ENCODE results near the gene PHF21B.
A peak's percentile ranks its signal among the peaks of the same experiment; 100 is the strongest.

PHF21B gene

DNA sequence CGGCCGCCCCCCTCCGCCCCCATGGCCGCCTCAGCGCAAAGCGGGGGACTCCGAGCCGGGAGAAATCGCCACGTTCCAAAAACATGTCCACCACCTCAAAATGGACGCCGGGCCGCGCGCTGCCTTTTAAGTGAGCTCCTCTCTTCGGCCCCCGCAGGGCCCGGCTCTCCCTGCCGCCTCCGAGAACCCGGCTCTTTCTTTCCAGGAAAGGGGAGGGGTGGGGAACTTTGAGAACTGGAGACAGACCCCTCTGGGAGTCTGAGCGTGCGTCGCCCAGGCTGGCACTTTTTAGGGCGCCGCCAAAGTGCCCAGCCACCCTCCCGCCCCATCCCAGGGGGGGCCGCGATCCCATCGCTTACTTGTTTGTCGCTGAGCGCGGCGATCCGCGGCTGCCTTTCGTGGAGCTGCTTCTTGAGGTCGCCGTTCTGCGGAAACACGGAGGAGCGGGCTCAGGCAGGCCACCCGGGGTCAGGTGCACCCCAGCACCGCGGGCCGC lies 1.6 kb downstream of the PHF21B start (continued):
- TF ChIP-seq, protein P1, sequence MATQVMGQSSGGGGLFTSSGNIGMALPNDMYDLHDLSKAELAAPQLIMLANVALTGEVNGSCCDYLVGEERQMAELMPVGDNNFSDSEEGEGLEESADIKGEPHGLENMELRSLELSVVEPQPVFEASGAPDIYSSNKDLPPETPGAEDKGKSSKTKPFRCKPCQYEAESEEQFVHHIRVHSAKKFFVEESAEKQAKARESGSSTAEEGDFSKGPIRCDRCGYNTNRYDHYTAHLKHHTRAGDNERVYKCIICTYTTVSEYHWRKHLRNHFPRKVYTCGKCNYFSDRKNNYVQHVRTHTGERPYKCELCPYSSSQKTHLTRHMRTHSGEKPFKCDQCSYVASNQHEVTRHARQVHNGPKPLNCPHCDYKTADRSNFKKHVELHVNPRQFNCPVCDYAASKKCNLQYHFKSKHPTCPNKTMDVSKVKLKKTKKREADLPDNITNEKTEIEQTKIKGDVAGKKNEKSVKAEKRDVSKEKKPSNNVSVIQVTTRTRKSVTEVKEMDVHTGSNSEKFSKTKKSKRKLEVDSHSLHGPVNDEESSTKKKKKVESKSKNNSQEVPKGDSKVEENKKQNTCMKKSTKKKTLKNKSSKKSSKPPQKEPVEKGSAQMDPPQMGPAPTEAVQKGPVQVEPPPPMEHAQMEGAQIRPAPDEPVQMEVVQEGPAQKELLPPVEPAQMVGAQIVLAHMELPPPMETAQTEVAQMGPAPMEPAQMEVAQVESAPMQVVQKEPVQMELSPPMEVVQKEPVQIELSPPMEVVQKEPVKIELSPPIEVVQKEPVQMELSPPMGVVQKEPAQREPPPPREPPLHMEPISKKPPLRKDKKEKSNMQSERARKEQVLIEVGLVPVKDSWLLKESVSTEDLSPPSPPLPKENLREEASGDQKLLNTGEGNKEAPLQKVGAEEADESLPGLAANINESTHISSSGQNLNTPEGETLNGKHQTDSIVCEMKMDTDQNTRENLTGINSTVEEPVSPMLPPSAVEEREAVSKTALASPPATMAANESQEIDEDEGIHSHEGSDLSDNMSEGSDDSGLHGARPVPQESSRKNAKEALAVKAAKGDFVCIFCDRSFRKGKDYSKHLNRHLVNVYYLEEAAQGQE (tag by site-specific recombination; IDR thresholded peaks at IDR 0.05) = no peak
- TF ChIP-seq ZNF596 (tag by site-specific recombination; IDR thresholded peaks at IDR 0.05) = no peak

DNA sequence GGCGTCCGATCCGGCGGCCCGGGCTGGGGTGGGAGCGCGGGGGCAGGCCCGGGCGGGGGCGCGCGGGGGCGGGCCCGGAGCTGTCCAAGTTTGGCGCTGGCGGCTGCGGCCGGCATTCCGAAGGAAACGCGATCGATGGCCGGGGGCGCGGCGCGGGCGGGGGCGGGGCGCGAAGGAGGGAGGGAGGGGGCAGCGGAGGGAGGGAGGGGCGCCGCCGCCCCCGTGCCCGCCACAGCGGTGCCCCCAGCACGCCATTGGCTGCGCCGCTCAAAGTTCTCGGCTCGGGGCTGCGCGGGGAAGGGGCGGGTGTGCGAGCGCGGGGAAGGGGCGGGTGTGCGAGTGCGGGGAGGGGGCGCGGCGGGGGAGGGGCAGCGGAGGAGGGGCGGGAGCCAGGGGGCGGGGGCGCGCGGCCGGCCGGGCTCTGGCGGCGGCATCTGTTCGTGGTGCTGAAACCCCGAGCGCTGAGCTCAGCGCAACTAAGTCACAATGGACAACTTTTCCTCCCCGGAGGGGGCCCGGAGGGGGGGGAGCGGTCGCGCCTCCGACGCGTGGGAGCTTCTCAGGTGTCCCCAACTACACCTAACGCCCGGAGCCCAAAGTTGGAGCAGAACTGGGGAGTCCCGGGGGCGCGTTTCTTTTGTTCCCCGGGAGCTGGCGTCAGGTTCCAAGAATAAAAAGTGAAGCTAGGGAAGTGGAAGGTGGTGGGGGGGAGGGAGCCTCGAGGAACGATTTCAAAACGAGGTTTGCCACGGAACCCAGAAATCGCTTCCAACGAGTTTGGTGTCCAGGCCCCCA lies 2.2 kb downstream of the PHF21B start:
- ChIA-PET POLR2A (interaction anchor here (0.7 to 1.0 kb wide), 3 partner anchors 70 to 160 kb away, joined by 3 read pairs; no protein-coding TSS in a partner anchor), CTCF (interaction anchor here (1.5 kb wide), 1 partner anchor 32 kb away, joined by 4 read pairs; no protein-coding TSS in a partner anchor)
- Histone ChIP-seq H3K4me1 (ENCODE audit: control insufficient read depth, insufficient read depth, low read length) (0 out of 2 replicates have a peak, but pooled peaks cover 3% of the 10 kb centered on the region), H3K4me3 (ENCODE audit: low read depth, low read length) (peak overlapping the region; percentile 34), H3K9me3 (ENCODE audit: control insufficient read depth, insufficient read depth, low read depth, low read length) (no peaks in the 10 kb centered on the region), H3K27ac (ENCODE audit: extremely low read depth, low read depth, low read length) (no peak overlapping the region), H3K36me3 (ENCODE audit: control insufficient read depth in 2 of 2, insufficient read depth in 1 of 2, low read length in 2 of 2) (no peaks in the 10 kb centered on the region)
- TF ChIP-seq, protein P2, sequence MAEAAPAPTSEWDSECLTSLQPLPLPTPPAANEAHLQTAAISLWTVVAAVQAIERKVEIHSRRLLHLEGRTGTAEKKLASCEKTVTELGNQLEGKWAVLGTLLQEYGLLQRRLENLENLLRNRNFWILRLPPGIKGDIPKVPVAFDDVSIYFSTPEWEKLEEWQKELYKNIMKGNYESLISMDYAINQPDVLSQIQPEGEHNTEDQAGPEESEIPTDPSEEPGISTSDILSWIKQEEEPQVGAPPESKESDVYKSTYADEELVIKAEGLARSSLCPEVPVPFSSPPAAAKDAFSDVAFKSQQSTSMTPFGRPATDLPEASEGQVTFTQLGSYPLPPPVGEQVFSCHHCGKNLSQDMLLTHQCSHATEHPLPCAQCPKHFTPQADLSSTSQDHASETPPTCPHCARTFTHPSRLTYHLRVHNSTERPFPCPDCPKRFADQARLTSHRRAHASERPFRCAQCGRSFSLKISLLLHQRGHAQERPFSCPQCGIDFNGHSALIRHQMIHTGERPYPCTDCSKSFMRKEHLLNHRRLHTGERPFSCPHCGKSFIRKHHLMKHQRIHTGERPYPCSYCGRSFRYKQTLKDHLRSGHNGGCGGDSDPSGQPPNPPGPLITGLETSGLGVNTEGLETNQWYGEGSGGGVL (tag by site-specific recombination; IDR thresholded peaks at IDR 0.05) = peak; percentile 57
- no peak for TF ChIP-seq ZNF664 (tag by site-specific recombination; IDR thresholded peaks at IDR 0.05)
- TF ChIP-seq HOXA7 (CRISPR knock-in tag; IDR thresholded peaks at IDR 0.05; ENCODE audit: borderline replicate concordance) = no peak
- no peak for TF ChIP-seq PRDM1 (tag by site-specific recombination; IDR thresholded peaks at IDR 0.05)
- TF ChIP-seq, protein P3, sequence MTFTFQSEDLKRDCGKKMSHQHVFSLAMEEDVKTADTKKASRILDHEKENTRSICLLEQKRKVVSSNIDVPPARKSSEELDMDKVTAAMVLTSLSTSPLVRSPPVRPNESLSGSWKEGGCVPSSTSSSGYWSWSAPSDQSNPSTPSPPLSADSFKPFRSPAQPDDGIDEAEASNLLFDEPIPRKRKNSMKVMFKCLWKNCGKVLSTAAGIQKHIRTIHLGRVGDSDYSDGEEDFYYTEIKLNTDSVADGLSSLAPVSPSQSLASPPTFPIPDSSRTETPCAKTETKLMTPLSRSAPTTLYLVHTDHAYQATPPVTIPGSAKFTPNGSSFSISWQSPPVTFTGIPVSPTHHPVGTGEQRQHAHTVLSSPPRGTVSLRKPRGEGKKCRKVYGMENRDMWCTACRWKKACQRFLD (tag by site-specific recombination; IDR thresholded peaks at IDR 0.05) = no peak
- TF ChIP-seq SP7 (tag by site-specific recombination; IDR thresholded peaks at IDR 0.05) = 0 out of 2 replicates have a peak, but pooled peaks have one; percentile 12
- TF ChIP-seq ZNF341 (tag by site-specific recombination; IDR thresholded peaks at IDR 0.05; ENCODE audit: low read depth) = no peak
- no peak for TF ChIP-seq ZNF404 (tag by site-specific recombination; IDR thresholded peaks at IDR 0.05)
- TF ChIP-seq ZNF146 (tag by site-specific recombination; IDR thresholded peaks at IDR 0.05) = no peak
- no peak for TF ChIP-seq ZNF555 (tag by site-specific recombination; conservative IDR thresholded peaks at IDR 0.05)
- TF ChIP-seq, protein P4, sequence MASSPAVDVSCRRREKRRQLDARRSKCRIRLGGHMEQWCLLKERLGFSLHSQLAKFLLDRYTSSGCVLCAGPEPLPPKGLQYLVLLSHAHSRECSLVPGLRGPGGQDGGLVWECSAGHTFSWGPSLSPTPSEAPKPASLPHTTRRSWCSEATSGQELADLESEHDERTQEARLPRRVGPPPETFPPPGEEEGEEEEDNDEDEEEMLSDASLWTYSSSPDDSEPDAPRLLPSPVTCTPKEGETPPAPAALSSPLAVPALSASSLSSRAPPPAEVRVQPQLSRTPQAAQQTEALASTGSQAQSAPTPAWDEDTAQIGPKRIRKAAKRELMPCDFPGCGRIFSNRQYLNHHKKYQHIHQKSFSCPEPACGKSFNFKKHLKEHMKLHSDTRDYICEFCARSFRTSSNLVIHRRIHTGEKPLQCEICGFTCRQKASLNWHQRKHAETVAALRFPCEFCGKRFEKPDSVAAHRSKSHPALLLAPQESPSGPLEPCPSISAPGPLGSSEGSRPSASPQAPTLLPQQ (tag by site-specific recombination; IDR thresholded peaks at IDR 0.05) = no peak
- TF ChIP-seq, protein P5, sequence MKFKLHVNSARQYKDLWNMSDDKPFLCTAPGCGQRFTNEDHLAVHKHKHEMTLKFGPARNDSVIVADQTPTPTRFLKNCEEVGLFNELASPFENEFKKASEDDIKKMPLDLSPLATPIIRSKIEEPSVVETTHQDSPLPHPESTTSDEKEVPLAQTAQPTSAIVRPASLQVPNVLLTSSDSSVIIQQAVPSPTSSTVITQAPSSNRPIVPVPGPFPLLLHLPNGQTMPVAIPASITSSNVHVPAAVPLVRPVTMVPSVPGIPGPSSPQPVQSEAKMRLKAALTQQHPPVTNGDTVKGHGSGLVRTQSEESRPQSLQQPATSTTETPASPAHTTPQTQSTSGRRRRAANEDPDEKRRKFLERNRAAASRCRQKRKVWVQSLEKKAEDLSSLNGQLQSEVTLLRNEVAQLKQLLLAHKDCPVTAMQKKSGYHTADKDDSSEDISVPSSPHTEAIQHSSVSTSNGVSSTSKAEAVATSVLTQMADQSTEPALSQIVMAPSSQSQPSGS (tag by site-specific recombination; IDR thresholded peaks at IDR 0.05; ENCODE audit: low read depth) = no peak
- no peak for TF ChIP-seq WT1 (tag by site-specific recombination; IDR thresholded peaks at IDR 0.05)
- TF ChIP-seq GLIS1 (tag by site-specific recombination; IDR thresholded peaks at IDR 0.05) = no peak
- TF ChIP-seq, protein P6, sequence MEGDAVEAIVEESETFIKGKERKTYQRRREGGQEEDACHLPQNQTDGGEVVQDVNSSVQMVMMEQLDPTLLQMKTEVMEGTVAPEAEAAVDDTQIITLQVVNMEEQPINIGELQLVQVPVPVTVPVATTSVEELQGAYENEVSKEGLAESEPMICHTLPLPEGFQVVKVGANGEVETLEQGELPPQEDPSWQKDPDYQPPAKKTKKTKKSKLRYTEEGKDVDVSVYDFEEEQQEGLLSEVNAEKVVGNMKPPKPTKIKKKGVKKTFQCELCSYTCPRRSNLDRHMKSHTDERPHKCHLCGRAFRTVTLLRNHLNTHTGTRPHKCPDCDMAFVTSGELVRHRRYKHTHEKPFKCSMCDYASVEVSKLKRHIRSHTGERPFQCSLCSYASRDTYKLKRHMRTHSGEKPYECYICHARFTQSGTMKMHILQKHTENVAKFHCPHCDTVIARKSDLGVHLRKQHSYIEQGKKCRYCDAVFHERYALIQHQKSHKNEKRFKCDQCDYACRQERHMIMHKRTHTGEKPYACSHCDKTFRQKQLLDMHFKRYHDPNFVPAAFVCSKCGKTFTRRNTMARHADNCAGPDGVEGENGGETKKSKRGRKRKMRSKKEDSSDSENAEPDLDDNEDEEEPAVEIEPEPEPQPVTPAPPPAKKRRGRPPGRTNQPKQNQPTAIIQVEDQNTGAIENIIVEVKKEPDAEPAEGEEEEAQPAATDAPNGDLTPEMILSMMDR (tag by site-specific recombination; IDR thresholded peaks at IDR 0.05) = no peak
- peak; percentile 23; the same call in 1 of the 2 replicates for TF ChIP-seq KLF16 (tag by site-specific recombination; IDR thresholded peaks at IDR 0.05)
- TF ChIP-seq, protein P7, sequence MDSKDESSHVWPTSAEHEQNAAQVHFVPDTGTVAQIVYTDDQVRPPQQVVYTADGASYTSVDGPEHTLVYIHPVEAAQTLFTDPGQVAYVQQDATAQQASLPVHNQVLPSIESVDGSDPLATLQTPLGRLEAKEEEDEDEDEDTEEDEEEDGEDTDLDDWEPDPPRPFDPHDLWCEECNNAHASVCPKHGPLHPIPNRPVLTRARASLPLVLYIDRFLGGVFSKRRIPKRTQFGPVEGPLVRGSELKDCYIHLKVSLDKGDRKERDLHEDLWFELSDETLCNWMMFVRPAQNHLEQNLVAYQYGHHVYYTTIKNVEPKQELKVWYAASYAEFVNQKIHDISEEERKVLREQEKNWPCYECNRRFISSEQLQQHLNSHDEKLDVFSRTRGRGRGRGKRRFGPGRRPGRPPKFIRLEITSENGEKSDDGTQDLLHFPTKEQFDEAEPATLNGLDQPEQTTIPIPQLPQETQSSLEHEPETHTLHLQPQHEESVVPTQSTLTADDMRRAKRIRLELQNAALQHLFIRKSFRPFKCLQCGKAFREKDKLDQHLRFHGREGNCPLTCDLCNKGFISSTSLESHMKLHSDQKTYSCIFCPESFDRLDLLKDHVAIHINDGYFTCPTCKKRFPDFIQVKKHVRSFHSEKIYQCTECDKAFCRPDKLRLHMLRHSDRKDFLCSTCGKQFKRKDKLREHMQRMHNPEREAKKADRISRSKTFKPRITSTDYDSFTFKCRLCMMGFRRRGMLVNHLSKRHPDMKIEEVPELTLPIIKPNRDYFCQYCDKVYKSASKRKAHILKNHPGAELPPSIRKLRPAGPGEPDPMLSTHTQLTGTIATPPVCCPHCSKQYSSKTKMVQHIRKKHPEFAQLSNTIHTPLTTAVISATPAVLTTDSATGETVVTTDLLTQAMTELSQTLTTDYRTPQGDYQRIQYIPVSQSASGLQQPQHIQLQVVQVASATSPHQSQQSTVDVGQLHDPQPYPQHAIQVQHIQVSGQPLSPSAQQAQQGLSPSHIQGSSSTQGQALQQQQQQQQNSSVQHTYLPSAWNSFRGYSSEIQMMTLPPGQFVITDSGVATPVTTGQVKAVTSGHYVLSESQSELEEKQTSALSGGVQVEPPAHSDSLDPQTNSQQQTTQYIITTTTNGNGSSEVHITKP (tag by site-specific recombination; IDR thresholded peaks at IDR 0.05) = no peak

Data from HEK293 (cell line).